GM19239 (cell line): ENCODE measurements around the gene STXBP4.
"Not testable (repeated sequence)": the region's sequence is repeated elsewhere in the genome, so short reads cannot be mapped to it uniquely, and the experiment has no call there.

Experiments
- DNase-seq: peaks from one replicate; pipeline ENCODE4 v3.0.0; 2011; ENCODE audit warnings: low spot score; ENCODE audit not compliant: insufficient read length
- FAIRE-seq: peaks from 2 replicates; lab custom pipeline; 2011; peaks lifted over from hg19 to GRCh38; lab: Jason Lieb, UNC

STXBP4 gene

GRCh38 chr17:55037828-55038227 lies 69.3 kb downstream of the STXBP4 start:
- no peak for FAIRE-seq
- peak; percentile 5 for DNase-seq

GRCh38 chr17:55038291-55038690 lies 69.7 kb downstream of the STXBP4 start:
- no peak for DNase-seq
- FAIRE-seq, result no peak

- DNase-seq (no peak), FAIRE-seq (no peak)
Measured at GRCh38 chr17:55040611-55041010, 72.0 kb downstream of the STXBP4 start.

GRCh38 chr17:55053855-55054254 lies 85.3 kb downstream of the STXBP4 start:
- DNase-seq (no peak), FAIRE-seq (no peak)

- DNase-seq (no peak), FAIRE-seq (peak; percentile 42)
Measured at GRCh38 chr17:55054429-55054828, 85.9 kb downstream of the STXBP4 start.

GRCh38 chr17:55056526-55056925 lies 88.0 kb downstream of the STXBP4 start:
- DNase-seq (no peak), FAIRE-seq (no peak)

GRCh38 chr17:55057184-55057583 lies 88.6 kb downstream of the STXBP4 start:
- no peak for FAIRE-seq
- no peak for DNase-seq

GRCh38 chr17:55059724-55060123 lies 91.2 kb downstream of the STXBP4 start:
- DNase-seq (no peak), FAIRE-seq (no peak)

GRCh38 chr17:55062921-55063320 lies 94.4 kb downstream of the STXBP4 start:
- FAIRE-seq, result no peak

GRCh38 chr17:55063885-55064874 lies 95.6 kb downstream of the STXBP4 start:
- FAIRE-seq (no peak), DNase-seq (no peak)

More at GRCh38 chr17:55062921-55063320, 94.4 kb downstream of the STXBP4 start:
- no peak for DNase-seq

GRCh38 chr17:55067697-55068439 lies 99.3 kb downstream of the STXBP4 start:
- DNase-seq (no peak), FAIRE-seq (no peak)

GRCh38 chr17:55068862-55069811 lies 100.6 kb downstream of the STXBP4 start:
- no peak for DNase-seq
- no peak for FAIRE-seq

- FAIRE-seq, result no peak
Measured at GRCh38 chr17:55069983-55070529, 101.5 kb downstream of the STXBP4 start.

GRCh38 chr17:55072898-55073297 lies 104.3 kb downstream of the STXBP4 start:
- FAIRE-seq, result peak; percentile 8
- DNase-seq, result no peak

More at GRCh38 chr17:55069983-55070529, 101.5 kb downstream of the STXBP4 start:
- no peak for DNase-seq

- not testable (repeated sequence) for FAIRE-seq
Measured at GRCh38 chr17:55073467-55073866, 104.9 kb downstream of the STXBP4 start.

GRCh38 chr17:55081559-55081958 lies 113.0 kb downstream of the STXBP4 start:
- no peak for FAIRE-seq
- no peak for DNase-seq

More at GRCh38 chr17:55073467-55073866, 104.9 kb downstream of the STXBP4 start:
- DNase-seq, result not testable (repeated sequence)

- FAIRE-seq, result no peak
Measured at GRCh38 chr17:55086635-55087058, 118.1 kb downstream of the STXBP4 start.

GRCh38 chr17:55089256-55089655 lies 120.7 kb downstream of the STXBP4 start:
- DNase-seq (no peak), FAIRE-seq (no peak)

More at GRCh38 chr17:55086635-55087058, 118.1 kb downstream of the STXBP4 start:
- DNase-seq, result no peak

GRCh38 chr17:55090079-55090492 lies 121.5 kb downstream of the STXBP4 start:
- FAIRE-seq (peak; percentile 90), DNase-seq (peak; percentile 9)
